Calu3 (cell line): ENCODE data around the gene MUC6. TPM values are rescaled to one million over a fixed set of nuclear protein-coding genes. Genes with fewer than 3 reads are reported as not detected.

Source experiments
- BruUV-seq: library from RNA; stranded (reverse); fragments of 400-500 nt; replicated peaks from 2 replicates; lab custom pipeline; 2021; lab: Mats Ljungman, UMichigan
- CTCF ChIA-PET: fragments of 300-600 bp; sonication (Branson Sonifier 250); formaldehyde crosslinking; loops from one replicate; lab custom pipeline; 2022; ENCODE audit warnings: antibody characterized with exemption; lab: Charles Lee
- DNase-seq: peaks from one replicate; pipeline ENCODE4 v3.0.0; 2022
- H3K27ac Mint-ChIP-seq: one replicate; pipeline ENCODE4 v1.8.0; 2022; ENCODE audit warnings: mixed read lengths; ENCODE audit not compliant: unreplicated experiment
- H3K27me3 Mint-ChIP-seq: one replicate; pipeline ENCODE4 v1.8.0; 2022; ENCODE audit warnings: mixed read lengths; ENCODE audit not compliant: unreplicated experiment
- H3K36me3 Mint-ChIP-seq: one replicate; pipeline ENCODE4 v1.8.0; 2022; ENCODE audit warnings: mild to moderate bottlenecking, moderate library complexity, mixed read lengths; ENCODE audit not compliant: insufficient read depth, unreplicated experiment
- H3K4me1 Mint-ChIP-seq: one replicate; pipeline ENCODE4 v1.8.0; 2022; ENCODE audit warnings: mild to moderate bottlenecking, low read depth, mixed read lengths; ENCODE audit not compliant: unreplicated experiment
- H3K4me3 Mint-ChIP-seq: one replicate; pipeline ENCODE4 v1.8.0; 2022; ENCODE audit warnings: mild to moderate bottlenecking, low read depth, moderate library complexity, mixed read lengths; ENCODE audit not compliant: unreplicated experiment
- H3K9me3 Mint-ChIP-seq: one replicate; pipeline ENCODE4 v1.8.0; 2022; ENCODE audit warnings: low read depth, mixed read lengths; ENCODE audit not compliant: unreplicated experiment
- CTCF ChIP-seq: fragments of 200-600 bp; IDR thresholded peaks from one replicate; pipeline ENCODE4 v1.8.0; 2022; ENCODE audit warnings: antibody characterized with exemption; ENCODE audit not compliant: unreplicated experiment
- intact Hi-C: fragments of 100-400 bp; cut with micrococcal nuclease; formaldehyde crosslinking; loops from one replicate; pipeline ENCODE4 v1.10.0; 2022; ENCODE audit not compliant: unreplicated experiment
- total RNA-seq: library from RNA; stranded (reverse); gene quantifications from 2 replicates; pipeline ENCODE4 v1.2.3, GENCODE V29; 2022

MUC6 gene
- total RNA-seq, 1 experiment from 2014 or later, result 0.73 TPM

GRCh38 chr11:1032310-1032891 lies 4.1 kb downstream of the MUC6 start:
- Mint-ChIP-seq H3K4me1 (no peaks in the 10 kb centered on the region), H3K36me3 (peaks cover 26% of the 10 kb centered on the region), H3K27me3 (no peaks in the 10 kb centered on the region), H3K4me3 (no peak overlapping the region), H3K27ac (no peak overlapping the region), H3K9me3 (no peaks in the 10 kb centered on the region)
- intact Hi-C loops, result no loop called here
- CTCF ChIA-PET, result no interaction called here
- no peak for DNase-seq
- no TSS peak for BruUV-seq
- no peak for TF ChIP-seq CTCF

- H3K27ac Mint-ChIP-seq, result no peak overlapping the region
- H3K36me3 Mint-ChIP-seq, result peaks cover 26% of the 10 kb centered on the region
- CTCF ChIA-PET, result no interaction called here
- no peak overlapping the region for H3K4me3 Mint-ChIP-seq
- no peaks in the 10 kb centered on the region for H3K9me3 Mint-ChIP-seq
- no peak for TF ChIP-seq CTCF
- no peaks in the 10 kb centered on the region for H3K27me3 Mint-ChIP-seq
- no TSS peak for BruUV-seq
- intact Hi-C loops, result no loop called here
- no peak for DNase-seq
- H3K4me1 Mint-ChIP-seq, result no peaks in the 10 kb centered on the region
Measured at GRCh38 chr11:1031121-1031899, 5.2 kb downstream of the MUC6 start.

GRCh38 chr11:1030556-1030955 lies 6.0 kb downstream of the MUC6 start:
- Mint-ChIP-seq H3K36me3 (peaks cover 31% of the 10 kb centered on the region), H3K4me3 (no peak overlapping the region), H3K27me3 (no peaks in the 10 kb centered on the region), H3K4me1 (no peaks in the 10 kb centered on the region), H3K27ac (no peak overlapping the region), H3K9me3 (no peaks in the 10 kb centered on the region)
- CTCF ChIA-PET, result no interaction called here
- intact Hi-C loops, result no loop called here
- no TSS peak for BruUV-seq
- no peak for DNase-seq
- TF ChIP-seq CTCF, result no peak

- intact Hi-C loops, result no loop called here
- DNase-seq, result no peak
- TF ChIP-seq CTCF, result no peak
- H3K9me3 Mint-ChIP-seq, result no peaks in the 10 kb centered on the region
- no TSS peak for BruUV-seq
- H3K27ac Mint-ChIP-seq, result no peak overlapping the region
- CTCF ChIA-PET, result no interaction called here
- no peaks in the 10 kb centered on the region for H3K4me1 Mint-ChIP-seq
- H3K4me3 Mint-ChIP-seq, result no peak overlapping the region
- no peaks in the 10 kb centered on the region for H3K27me3 Mint-ChIP-seq
- peaks cover 29% of the 10 kb centered on the region for H3K36me3 Mint-ChIP-seq
Measured at GRCh38 chr11:1030086-1030485, 6.4 kb downstream of the MUC6 start.
